ENCODE measurements around the gene PSMD3.

DNA sequence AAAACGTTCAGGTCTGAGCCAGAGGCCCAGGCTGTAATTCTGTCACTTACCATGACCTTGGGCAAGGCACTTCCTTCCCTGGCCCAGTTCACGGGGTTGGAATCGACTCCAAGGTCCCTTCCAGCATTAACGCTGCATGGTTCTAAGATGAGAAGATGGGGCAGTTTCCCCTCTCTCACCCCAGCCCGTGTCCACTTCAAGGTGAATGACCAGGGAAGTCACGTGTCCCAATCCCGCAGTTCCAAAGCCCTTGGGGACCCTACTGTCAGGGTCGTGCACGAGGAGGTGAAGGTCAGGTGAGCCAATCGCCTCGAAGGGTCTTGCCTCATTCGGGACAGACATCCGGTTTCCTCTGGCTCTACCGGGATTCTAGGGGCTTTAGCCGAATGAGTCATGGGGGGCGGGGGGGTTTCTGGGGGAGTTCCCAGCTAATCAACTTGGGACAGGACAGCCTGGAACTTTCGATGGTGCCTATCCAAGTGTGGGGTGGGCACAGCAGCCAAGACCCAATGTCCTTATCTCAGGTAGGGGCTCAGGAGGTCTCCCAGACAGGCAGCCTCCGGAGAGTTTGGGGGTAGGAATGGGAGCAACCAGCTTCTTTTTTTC lies 33.9 kb downstream of the PSMD3 start:
- no peak for TF ChIP-seq EZH2 (IDR thresholded peaks at IDR 0.05; ENCODE audit: low read length)
- TF ChIP-seq, protein P1, sequence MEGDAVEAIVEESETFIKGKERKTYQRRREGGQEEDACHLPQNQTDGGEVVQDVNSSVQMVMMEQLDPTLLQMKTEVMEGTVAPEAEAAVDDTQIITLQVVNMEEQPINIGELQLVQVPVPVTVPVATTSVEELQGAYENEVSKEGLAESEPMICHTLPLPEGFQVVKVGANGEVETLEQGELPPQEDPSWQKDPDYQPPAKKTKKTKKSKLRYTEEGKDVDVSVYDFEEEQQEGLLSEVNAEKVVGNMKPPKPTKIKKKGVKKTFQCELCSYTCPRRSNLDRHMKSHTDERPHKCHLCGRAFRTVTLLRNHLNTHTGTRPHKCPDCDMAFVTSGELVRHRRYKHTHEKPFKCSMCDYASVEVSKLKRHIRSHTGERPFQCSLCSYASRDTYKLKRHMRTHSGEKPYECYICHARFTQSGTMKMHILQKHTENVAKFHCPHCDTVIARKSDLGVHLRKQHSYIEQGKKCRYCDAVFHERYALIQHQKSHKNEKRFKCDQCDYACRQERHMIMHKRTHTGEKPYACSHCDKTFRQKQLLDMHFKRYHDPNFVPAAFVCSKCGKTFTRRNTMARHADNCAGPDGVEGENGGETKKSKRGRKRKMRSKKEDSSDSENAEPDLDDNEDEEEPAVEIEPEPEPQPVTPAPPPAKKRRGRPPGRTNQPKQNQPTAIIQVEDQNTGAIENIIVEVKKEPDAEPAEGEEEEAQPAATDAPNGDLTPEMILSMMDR (optimal IDR thresholded peaks at IDR 0.05 in 1 of 3, IDR thresholded peaks at IDR 0.05 in 1 of 3, conservative IDR thresholded peaks at IDR 0.05 in 1 of 3; ENCODE audit: extremely low read depth in 1 of 3, insufficient read depth in 2 of 3, low read length in 3 of 3) = no peak
